GM23248 (cell line): ENCODE results near the gene EXOSC1. TPM values are rescaled to one million over a fixed set of nuclear protein-coding genes. Genes with fewer than 3 reads are reported as not detected.
"Not testable (repeated sequence)": the region's sequence is repeated elsewhere in the genome, so short reads cannot be mapped to it uniquely, and the experiment has no call there.

Source experiments
- DNase-seq: peaks from one replicate; pipeline ENCODE4 v3.0.0-alpha.2; 2015
- H2AFZ ChIP-seq: fragments of 200-600 bp; sonication (generic); 2 replicates; pipeline ENCODE4 v1.6.1; 2016; ENCODE audit warnings: antibody characterized with exemption
- H3F3A ChIP-seq: fragments of 200-600 bp; sonication (generic); 2 replicates; pipeline ENCODE4 v1.6.1; 2016; ENCODE audit warnings: mild to moderate bottlenecking, antibody characterized with exemption, mixed run types; ENCODE audit not compliant: insufficient read depth
- H3K27ac ChIP-seq: fragments of 200-600 bp; sonication (generic); 2 replicates; pipeline ENCODE4 v1.5.1; 2016; ENCODE audit warnings: mild to moderate bottlenecking
- H3K27me3 ChIP-seq: fragments of 200-600 bp; sonication (generic); replicated peaks from 2 replicates; pipeline ENCODE4 v1.6.1; 2016; ENCODE audit warnings: mild to moderate bottlenecking; ENCODE audit not compliant: insufficient read depth
- H3K36me3 ChIP-seq: fragments of 200-600 bp; sonication (generic); 2 replicates; pipeline ENCODE4 v1.6.1; 2016; ENCODE audit warnings: low read depth, mild to moderate bottlenecking
- H3K4me1 ChIP-seq: fragments of 200-600 bp; sonication (generic); 2 replicates; pipeline ENCODE4 v1.6.1; 2016; ENCODE audit warnings: mild to moderate bottlenecking; ENCODE audit not compliant: insufficient read depth
- H3K4me2 ChIP-seq: fragments of 200-600 bp; sonication (generic); one replicate; pipeline ENCODE4 v1.6.1; 2016; ENCODE audit warnings: mild to moderate bottlenecking; ENCODE audit not compliant: unreplicated experiment
- H3K4me3 ChIP-seq: fragments of 200-600 bp; sonication (generic); 2 replicates; pipeline ENCODE4 v1.5.1; 2016; ENCODE audit warnings: mild to moderate bottlenecking
- H3K79me2 ChIP-seq: fragments of 200-600 bp; sonication (generic); 2 replicates; pipeline ENCODE4 v1.6.1; 2016; ENCODE audit warnings: mild to moderate bottlenecking; ENCODE audit not compliant: insufficient read depth
- H3K9ac ChIP-seq: fragments of 200-600 bp; sonication (generic); 2 replicates; pipeline ENCODE4 v1.6.1; 2016; ENCODE audit warnings: mild to moderate bottlenecking
- H3K9me2 ChIP-seq: fragments of 200-600 bp; sonication (generic); 2 replicates; pipeline ENCODE4 v1.6.1; 2016; ENCODE audit warnings: mixed run types, mild to moderate bottlenecking, moderate library complexity; ENCODE audit not compliant: insufficient read depth
- H3K9me3 ChIP-seq: fragments of 200-600 bp; sonication (generic); one replicate; pipeline ENCODE4 v1.6.1; 2017; ENCODE audit warnings: low read depth
- H4K20me1 ChIP-seq: fragments of 200-600 bp; sonication (generic); 2 replicates; pipeline ENCODE4 v1.6.0; 2016; ENCODE audit not compliant: insufficient read depth
- EZH2 ChIP-seq: fragments of 200-600 bp; sonication (generic); IDR thresholded peaks from 2 replicates; pipeline ENCODE4 v1.6.1; 2018; ENCODE audit warnings: antibody characterized with exemption, mild to moderate bottlenecking; ENCODE audit not compliant: insufficient read depth, poor library complexity, severe bottlenecking
- EZH2phosphoT487 ChIP-seq: fragments of 200-600 bp; sonication (generic); IDR thresholded peaks from 2 replicates; pipeline ENCODE4 v1.6.1; 2018; ENCODE audit warnings: antibody characterized with exemption, moderate library complexity, mild to moderate bottlenecking, low read depth; ENCODE audit not compliant: insufficient read depth
- WGBS, 2 experiments: methylation state at CpG; one replicate each; pipeline ENCODE4 v1.1.6; 2015 to 2017; ENCODE audit warnings: low lambda C conversion rate in 2 of 2, low coverage in 1 of 2; ENCODE audit errors: missing lambda C conversion rate in 2 of 2; 5-methylcytosine and 5-hydroxymethylcytosine counted together
- in situ Hi-C: fragments of 300-500 bp; cut with MboI; formaldehyde crosslinking; loops from 2 replicates; pipeline ENCODE4 v1.15.0; 2020
- polyA plus RNA-seq: library from polyadenylated mRNA; unstranded; fragments of >200 nt; fragmentation: Nextera tagmentation; extraction: Ambion mirVana; gene quantifications from 2 replicates; pipeline ENCODE4 v1.2.1, GENCODE V29; 2016
- total RNA-seq: library from RNA; depleted of rRNA; stranded (reverse); fragments of >200 nt; shearing (Covaris generic); gene quantifications from 2 replicates; pipeline ENCODE4 v1.2.3, GENCODE V29; 2014

EXOSC1 gene
- total and polyA plus RNA-seq, 2 experiments from 2014 or later: 46.8 to 56.6 TPM

DNA sequence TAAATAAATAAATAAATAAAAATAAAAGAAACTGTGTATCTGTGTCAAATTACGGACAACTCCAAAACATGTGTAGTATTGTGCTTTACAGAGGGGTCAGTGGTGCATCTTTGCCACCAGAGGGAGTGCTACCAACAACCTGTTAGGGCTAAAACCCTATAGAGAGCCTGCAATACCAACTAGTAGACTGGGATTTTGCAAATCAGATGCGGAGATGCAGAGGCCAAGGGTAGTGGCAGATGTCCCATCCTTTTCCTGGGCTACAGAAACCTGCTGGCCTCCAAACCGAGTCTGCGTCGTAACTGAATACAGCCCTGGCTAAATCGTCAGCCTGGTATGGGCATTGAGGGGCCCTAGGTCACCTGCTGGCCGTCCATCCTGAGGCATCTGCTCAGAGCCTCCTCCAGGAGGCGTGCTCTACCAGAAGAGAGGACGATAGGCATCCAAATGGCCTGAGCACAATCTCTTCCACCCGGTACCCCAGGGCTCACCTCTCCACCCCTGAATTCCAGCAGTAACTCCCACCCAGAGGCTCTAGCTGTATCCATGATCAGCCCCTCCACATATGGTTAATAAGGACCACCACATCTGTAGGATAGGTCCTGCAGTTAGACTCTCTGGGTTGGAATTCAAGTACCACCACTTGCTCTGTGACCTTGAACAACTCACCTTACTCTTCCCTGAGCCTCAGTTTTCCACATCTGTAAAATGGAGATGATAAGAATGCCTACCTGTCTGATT, 38.4 kb downstream of the EXOSC1 start:
- Histone ChIP-seq H3K4me2 (peak overlapping the region; percentile 64), H3K4me3 (peak overlapping the region; percentile 43; the same call in 1 of the 2 replicates), H3K9me3 (no peaks in the 10 kb centered on the region), H3K27ac (no peak overlapping the region), H3K9ac (no peak overlapping the region), H3K27me3 (no peaks in the 10 kb centered on the region), H3F3A (0 out of 2 replicates have a peak, but pooled peaks cover 7% of the 10 kb centered on the region), H2AFZ (peak overlapping the region; percentile 59), H4K20me1 (no peaks in the 10 kb centered on the region), H3K4me1 (no peaks in the 10 kb centered on the region), H3K9me2 (no peaks in the 10 kb centered on the region), H3K79me2 (no peaks in the 10 kb centered on the region), H3K36me3 (no peaks in the 10 kb centered on the region)
- no peak for TF ChIP-seq EZH2
- TF ChIP-seq EZH2phosphoT487: no peak
- WGBS, 2 experiments: 3 to 7% methylated on average over 10 of the region's 10 CpGs
- DNase-seq: peak; percentile 88
- in situ Hi-C loops: no loop called here

DNA sequence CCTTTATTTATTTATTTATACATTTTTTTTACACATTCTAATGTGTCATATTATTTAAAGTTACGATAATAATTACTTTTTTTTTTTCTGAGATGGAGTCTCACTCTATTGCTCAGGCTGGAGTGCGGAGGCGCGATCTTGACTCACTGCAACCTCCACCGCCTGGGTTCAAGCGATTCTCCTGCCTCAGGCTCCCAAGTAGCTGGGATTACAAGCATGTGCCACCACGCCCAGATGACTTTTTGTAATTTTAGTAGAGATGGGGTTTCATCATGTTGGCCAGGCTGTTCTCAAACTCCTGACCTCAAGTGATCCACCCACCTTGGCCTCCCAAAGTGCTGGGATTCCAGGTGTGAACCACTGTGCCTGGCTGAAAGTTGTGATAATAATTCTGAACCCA, 39.3 kb downstream of the EXOSC1 start:
- H3K9ac ChIP-seq, H4K20me1 ChIP-seq, H3K79me2 ChIP-seq, H3K9me2 ChIP-seq, H3K4me3 ChIP-seq, H3K27me3 ChIP-seq, H3K4me2 ChIP-seq, H3F3A ChIP-seq, H3K4me1 ChIP-seq, H3K36me3 ChIP-seq, H3K9me3 ChIP-seq, in situ Hi-C loops, H3K27ac ChIP-seq: not testable (repeated sequence)
- peak; percentile 10 for DNase-seq
- 67 to 68% methylated on average over 7 of the region's 7 CpGs for WGBS, 2 experiments
- H2AFZ ChIP-seq: peak overlapping the region; percentile 51

DNA sequence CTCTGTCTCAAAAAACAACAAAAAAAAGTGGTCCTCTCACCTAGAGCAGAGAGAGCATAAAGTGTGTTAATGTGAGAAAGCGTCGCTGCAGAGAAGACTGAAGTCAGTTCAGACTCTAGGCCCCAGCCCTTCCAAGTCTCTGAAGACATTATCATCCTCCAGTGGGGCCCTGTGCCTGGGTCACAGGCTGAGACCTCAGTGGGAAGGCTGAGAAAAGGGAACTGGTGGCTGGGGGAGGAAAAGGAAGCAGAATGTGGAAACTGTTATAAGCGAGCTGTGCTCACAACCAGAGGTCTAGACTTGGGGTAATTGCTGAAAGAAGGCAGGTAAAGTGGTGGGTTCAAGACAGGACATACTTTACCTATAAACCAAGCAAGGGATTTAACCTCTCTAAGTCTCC, 39.7 kb downstream of the EXOSC1 start:
- WGBS, 2 experiments: 89 to 92% methylated on average over 3 of the region's 3 CpGs
- TF ChIP-seq EZH2: no peak
- TF ChIP-seq EZH2phosphoT487: no peak
- no peaks in the 10 kb centered on the region for H3K36me3 ChIP-seq

DNA sequence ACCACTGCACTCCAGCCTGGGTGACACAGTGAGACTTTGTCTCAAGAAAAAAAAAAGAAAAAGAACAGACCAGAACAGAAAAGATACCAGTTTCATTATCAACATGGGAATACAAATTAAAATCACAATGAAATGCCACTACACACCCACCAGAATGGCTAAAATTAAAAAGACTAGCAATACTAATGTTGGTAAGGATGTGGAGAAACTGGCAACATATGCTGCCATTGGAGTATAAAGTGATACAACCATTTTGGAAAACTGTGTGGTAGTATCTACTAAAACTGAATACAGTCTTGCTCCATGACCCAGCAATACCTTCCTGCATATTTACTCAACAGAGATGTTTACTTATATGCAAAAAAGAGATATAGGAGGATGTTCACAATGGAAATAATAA, 41.8 kb downstream of the EXOSC1 start:
- no peak for TF ChIP-seq EZH2phosphoT487
- no peak for TF ChIP-seq EZH2
- no peak for DNase-seq
- Histone ChIP-seq H3K27me3 (no peaks in the 10 kb centered on the region), H3K4me1 (0 out of 2 replicates have a peak, but pooled peaks cover 4% of the 10 kb centered on the region), H3K9me3 (no peaks in the 10 kb centered on the region), H3K79me2 (peaks cover 6% of the 10 kb centered on the region), H3K9me2 (no peaks in the 10 kb centered on the region), H2AFZ (no peak overlapping the region), H3K9ac (no peak overlapping the region), H3K36me3 (no peaks in the 10 kb centered on the region), H3K4me3 (no peak overlapping the region), H3K27ac (no peak overlapping the region), H4K20me1 (no peaks in the 10 kb centered on the region), H3F3A (peaks cover 15% of the 10 kb centered on the region; the same call in 1 of the 2 replicates), H3K4me2 (no peak overlapping the region)
- in situ Hi-C loops: no loop called here

More for the DNA sequence above, 39.7 kb downstream of the EXOSC1 start:
- Histone ChIP-seq H3K27ac (no peak overlapping the region), H3K4me1 (0 out of 2 replicates have a peak, but pooled peaks cover 4% of the 10 kb centered on the region), H3K27me3 (no peaks in the 10 kb centered on the region), H3K79me2 (no peaks in the 10 kb centered on the region), H3K9me3 (no peaks in the 10 kb centered on the region), H3K4me2 (no peak overlapping the region), H3F3A (0 out of 2 replicates have a peak, but pooled peaks cover 7% of the 10 kb centered on the region), H3K4me3 (no peak overlapping the region), H3K9ac (no peak overlapping the region), H2AFZ (no peak overlapping the region), H3K9me2 (no peaks in the 10 kb centered on the region), H4K20me1 (no peaks in the 10 kb centered on the region)
- no peak for DNase-seq
- in situ Hi-C loops: no loop called here
